ENCODE measurements around the gene SPDYA. TPM values are rescaled to one million over a fixed set of nuclear protein-coding genes. Genes with fewer than 3 reads are reported as not detected.
A peak's percentile ranks its signal among the peaks of the same experiment; 100 is the strongest.

Gene SPDYA
- total and polyA plus RNA-seq, 12 donors = 0.07 to 0.46 (median 0.27) TPM

DNA sequence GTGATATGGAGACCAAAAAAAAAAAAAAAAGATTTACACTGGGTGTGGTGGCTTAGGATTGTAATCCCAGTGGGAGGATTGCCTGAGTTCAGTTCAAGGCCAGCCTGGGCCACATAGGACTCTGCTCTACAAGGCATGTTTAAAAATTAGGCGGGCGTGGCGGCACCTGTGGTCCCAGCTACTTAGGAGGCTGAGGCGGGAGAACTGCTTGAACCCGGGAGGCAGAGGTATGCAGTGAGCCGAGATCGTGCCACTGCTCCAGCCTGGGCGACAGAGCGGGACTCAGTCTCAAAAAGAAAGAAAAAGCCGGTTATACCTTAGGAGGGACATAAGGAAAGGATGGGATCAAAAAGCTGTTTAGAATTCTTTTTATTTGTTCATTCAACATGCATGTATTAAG is 707 bp upstream of the SPDYA start:
- DNase-seq = no peak

DNA sequence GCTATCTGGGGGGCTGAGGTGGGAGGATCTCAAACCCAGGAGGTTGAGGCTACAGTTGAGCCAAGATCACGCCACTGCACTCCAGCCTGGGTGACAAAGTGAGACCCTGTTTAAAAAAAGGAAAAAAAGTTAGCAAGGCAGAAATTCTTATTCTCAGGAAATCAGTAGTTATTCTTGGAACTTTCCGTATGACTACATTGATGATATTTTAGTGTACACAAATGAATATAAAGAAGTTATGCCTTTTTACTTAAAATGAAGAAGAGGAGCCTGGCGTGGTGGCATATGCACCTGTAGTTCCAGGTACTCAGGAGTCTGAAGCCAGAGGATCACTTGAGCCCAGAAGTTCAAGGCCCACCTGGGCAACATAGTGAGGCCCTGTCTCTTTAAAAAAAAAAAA is 7.4 kb downstream of the SPDYA start:
- no peak for ATAC-seq
- no peak overlapping the region for H3K27ac ChIP-seq
- H3K4me3 ChIP-seq = no peak overlapping the region
- intact Hi-C loops (cut with DNase I) = loop anchor here in 2 of 10 donors (10.0 kb wide), 2 partner anchors 223 to 253 kb away; no protein-coding TSS in a partner anchor
- no peak for TF ChIP-seq CTCF (IDR thresholded peaks at IDR 0.05)
- no peaks in the 10 kb centered on the region for H3K27me3 ChIP-seq
- H3K4me1 ChIP-seq = peaks cover 0 to 6% (median 0%) of the 10 kb centered on the region in 9 donors
- H3K36me3 ChIP-seq = no peaks in the 10 kb centered on the region
- no peaks in the 10 kb centered on the region for H3K9me3 ChIP-seq
- no peak for DNase-seq
- 88 to 95% methylated on average over 3 of the region's 3 CpGs for WGBS, 2 donors

More for the DNA sequence above, 707 bp upstream of the SPDYA start:
- no peak for TF ChIP-seq CTCF (IDR thresholded peaks at IDR 0.05)
- intact Hi-C loops (cut with DNase I) = loop anchor here in 2 of 10 donors (10.0 kb wide), 2 partner anchors 215 to 245 kb away; no protein-coding TSS in a partner anchor
- no peaks in the 10 kb centered on the region for H3K9me3 ChIP-seq
- no peak overlapping the region for H3K27ac ChIP-seq
- peaks cover 0 to 6% (median 0%) of the 10 kb centered on the region in 7 donors for H3K27me3 ChIP-seq
- H3K36me3 ChIP-seq = peaks cover 0 to 25% (median 11%) of the 10 kb centered on the region in 9 donors
- H3K4me1 ChIP-seq = peaks cover 0 to 21% (median 12%) of the 10 kb centered on the region in 9 donors
- peak overlapping the region in 8 of 10 donors; percentile 43 to 64 (median 62) for H3K4me3 ChIP-seq
- peak in 2 of 8 donors; percentile 5 to 13 for ATAC-seq
- WGBS, 2 donors = 82 to 90% methylated on average over 10 of the region's 10 CpGs

- Histone ChIP-seq H3K27ac (no peak overlapping the region), H3K36me3 (no peaks in the 10 kb centered on the region), H3K4me1 (peaks cover 0 to 6% (median 0%) of the 10 kb centered on the region in 9 donors), H3K27me3 (no peaks in the 10 kb centered on the region), H3K4me3 (no peak overlapping the region), H3K9me3 (no peaks in the 10 kb centered on the region)
- 3 to 6% methylated on average over 8 of the region's 8 CpGs for WGBS, 2 donors
- intact Hi-C loops (cut with DNase I) = loop anchor here in 5 of 10 donors (10.0 kb wide), 3 partner anchors 133 to 383 kb away; no protein-coding TSS in a partner anchor
- TF ChIP-seq CTCF (IDR thresholded peaks at IDR 0.05) = peak; percentile 50 to 79 (median 70)
- DNase-seq (peak in 1 of 2 donors; percentile 47), ATAC-seq (peak in 5 of 8 donors; percentile 46 to 67 (median 65))
Observed at GRCh38 chr2:28821295-28821958, 10.8 kb downstream of the SPDYA start.

DNA sequence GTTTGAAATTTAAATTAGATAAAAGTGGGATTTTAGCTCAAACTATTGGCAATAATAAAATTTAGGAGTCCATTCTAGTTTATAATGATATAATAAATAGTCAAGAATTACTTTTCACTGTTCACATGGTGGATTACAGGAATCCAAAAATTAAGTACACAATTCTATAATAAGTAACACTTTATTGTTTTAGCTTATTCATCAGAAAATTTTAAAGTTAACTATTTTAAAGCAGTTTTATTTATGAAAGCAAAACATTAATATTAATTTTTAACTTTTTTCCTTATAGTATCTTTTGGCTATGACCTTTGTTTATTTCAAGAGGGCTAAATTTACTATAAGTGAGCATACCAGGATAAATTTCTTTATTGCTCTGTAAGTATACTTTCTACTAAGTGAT is 11.4 kb downstream of the SPDYA start:
- no peak for DNase-seq
- no peaks in the 10 kb centered on the region for H3K9me3 ChIP-seq
- H3K4me3 ChIP-seq = no peak overlapping the region
- no peaks in the 10 kb centered on the region for H3K36me3 ChIP-seq
- TF ChIP-seq CTCF (IDR thresholded peaks at IDR 0.05) = no peak
- H3K4me1 ChIP-seq = peaks cover 0 to 6% (median 0%) of the 10 kb centered on the region in 9 donors
- H3K27ac ChIP-seq = no peak overlapping the region
- H3K27me3 ChIP-seq = no peaks in the 10 kb centered on the region
- intact Hi-C loops (cut with DNase I) = loop anchor here in 5 of 10 donors (10.0 kb wide), 3 partner anchors 133 to 383 kb away; no protein-coding TSS in a partner anchor
- ATAC-seq = no peak

Data from heart right ventricle (tissue), 16 donors.